K562 (cell line): ENCODE measurements around the gene HLA-DMB. TPM values are rescaled to one million over a fixed set of nuclear protein-coding genes. Genes with fewer than 3 reads are reported as not detected.

Experiments used
- BMI1 ChIP-seq: fragments of 150-350 bp; IDR thresholded peaks from 2 replicates; pipeline ENCODE4 v1.6.1; 2014; ENCODE audit warnings: low read length
- E2F1 ChIP-seq: sonication (generic); formaldehyde crosslinking; IDR thresholded peaks from 2 replicates; pipeline ENCODE4 v1.8.1; 2023; ENCODE audit warnings: mild to moderate bottlenecking, missing genetic modification reagents, moderate library complexity
- EGR1 ChIP-seq: fragments of 450-650 bp; conservative IDR thresholded peaks from 2 replicates; pipeline ENCODE4 v1.6.1; 2017; ENCODE audit warnings: mild to moderate bottlenecking
- JUND ChIP-seq, 2 experiments: IDR thresholded peaks; 2 replicates in 1 of 2; 3 replicates in 1 of 2; pipeline ENCODE4 v1.6.1; 2011; ENCODE audit warnings: borderline replicate concordance in 2 of 2, low read depth in 2 of 2, low read length in 2 of 2, improper control_type of control experiment in 1 of 2, missing biosample characterization in 1 of 2, missing genetic modification characterization in 1 of 2, missing genetic modification reagents in 1 of 2
- PHF20 ChIP-seq: fragments of 450-650 bp; IDR thresholded peaks from 2 replicates; pipeline ENCODE4 v1.6.1; 2018; ENCODE audit not compliant: partially characterized antibody
- POLR2AphosphoS2 ChIP-seq: IDR thresholded peaks from 2 replicates; pipeline ENCODE4 v1.6.1; 2012; ENCODE audit warnings: low read length, improper control_type of control experiment
- SETDB1 ChIP-seq: IDR thresholded peaks from one replicate; pipeline ENCODE4 v1.6.1; 2012; ENCODE audit warnings: low read length, control low read depth, inconsistent platforms
- SMARCA4 ChIP-seq: fragments of 450-650 bp; IDR thresholded peaks from 2 replicates; pipeline ENCODE4 v1.6.1; 2016
- ZBTB7A ChIP-seq: IDR thresholded peaks from 2 replicates; pipeline ENCODE4 v1.6.1; 2011; ENCODE audit warnings: low read depth, mild to moderate bottlenecking, low read length, moderate library complexity, borderline replicate concordance; ENCODE audit not compliant: control insufficient read depth
- ZC3H11A ChIP-seq: IDR thresholded peaks from 2 replicates; pipeline ENCODE4 v1.6.1; 2012; ENCODE audit warnings: low read depth, low read length, improper control_type of control experiment
- ZNF41 ChIP-seq: fragments of 250-450 bp; sonication (Bioruptor Pico); conservative IDR thresholded peaks from 2 replicates; pipeline ENCODE4 v1.4.0; 2020; ENCODE audit warnings: mild to moderate bottlenecking
- ZNF436 ChIP-seq: fragments of 250-450, 450-650 bp; sonication (Bioruptor Pico); formaldehyde crosslinking; IDR thresholded peaks from 2 replicates; pipeline ENCODE4 v1.7.0; 2020; ENCODE audit warnings: mild to moderate bottlenecking
- ZNF551 ChIP-seq: fragments of 250-450 bp; sonication (Bioruptor Pico); IDR thresholded peaks from 2 replicates; pipeline ENCODE4 v1.5.0; 2021; ENCODE audit warnings: mild to moderate bottlenecking, moderate library complexity
- ZNF699 ChIP-seq: fragments of 250-450 bp; sonication (Bioruptor Pico); IDR thresholded peaks from 2 replicates; pipeline ENCODE4 v1.8.0; 2021; ENCODE audit warnings: mild to moderate bottlenecking, moderate library complexity; ENCODE audit not compliant: insufficient replicate concordance
- polyA plus RNA-seq, 8 experiments: library from polyadenylated mRNA; depleted of rRNA in 4 of 8; stranded (reverse) in 5 of 8; unstranded in 3 of 8; fragments of >200 nt; fragmentation: Nextera tagmentation in 2 of 8; fragmentation: Illumina TruSeq in 1 of 8; extraction: Ambion mirVana in 2 of 8; extraction: Trizol in 1 of 8; gene quantifications; 2 replicates each; pipeline versions ENCODE4 v1.2.1 to v1.2.3, GENCODE V29; 2011 to 2014; ENCODE audit warnings: inconsistent platforms in 1 of 8, missing spikeins in 1 of 8
- total RNA-seq, 7 experiments: library from RNA; depleted of rRNA in 6 of 7; stranded (reverse); fragments of >200 nt in 6 of 7; fragmentation: Illumina TruSeq in 2 of 7; extraction: Trizol in 2 of 7; gene quantifications; 2 replicates each; pipeline versions ENCODE4 v1.2.1 to v1.2.3, GENCODE V29; 2011 to 2021; ENCODE audit warnings: low replicate concordance in 1 of 7
- TF ChIP-seq, protein P1 (sequence below), 2 experiments: IDR thresholded peaks; 2 replicates each; pipeline ENCODE4 v1.6.1; 2011; ENCODE audit warnings: borderline replicate concordance in 1 of 2, control low read depth in 1 of 2, low read depth in 1 of 2, low read length in 1 of 2, mild to moderate bottlenecking in 1 of 2, mixed read lengths in 1 of 2, moderate library complexity in 1 of 2; ENCODE audit not compliant: insufficient read depth in 1 of 2, insufficient read length in 1 of 2, poor library complexity in 1 of 2, severe bottlenecking in 1 of 2; ENCODE audit errors: extremely low read depth in 1 of 2
- TF ChIP-seq, protein P2 (sequence below), 2 experiments: fragments of 250-450 bp in 1 of 2; fragments of 450-650 bp in 1 of 2; sonication (Bioruptor Pico) in 1 of 2; IDR thresholded peaks; 2 replicates each; pipeline versions ENCODE4 v1.6.1 to v1.8.0; 2016 to 2021; ENCODE audit warnings: mild to moderate bottlenecking in 2 of 2, moderate library complexity in 2 of 2, missing compliant biosample characterization in 1 of 2, missing genetic modification characterization in 1 of 2
- TF ChIP-seq, protein P3 (sequence below): sonication (generic); formaldehyde crosslinking; IDR thresholded peaks from 2 replicates; pipeline ENCODE4 v1.8.0; 2022; ENCODE audit warnings: missing genetic modification reagents, mild to moderate bottlenecking, borderline replicate concordance
- TF ChIP-seq, protein P4 (sequence below): fragments of 450-650 bp; formaldehyde crosslinking; IDR thresholded peaks from 2 replicates; pipeline ENCODE4 v1.4.0; 2022; ENCODE audit warnings: mild to moderate bottlenecking, moderate library complexity

HLA-DMB gene
- total and polyA plus RNA-seq, 9 of the 15 experiments (the other 6 are each of a cell fraction or from before 2014, with no cell fraction given), result 0.38 TPM; not detected in 8

DNA sequence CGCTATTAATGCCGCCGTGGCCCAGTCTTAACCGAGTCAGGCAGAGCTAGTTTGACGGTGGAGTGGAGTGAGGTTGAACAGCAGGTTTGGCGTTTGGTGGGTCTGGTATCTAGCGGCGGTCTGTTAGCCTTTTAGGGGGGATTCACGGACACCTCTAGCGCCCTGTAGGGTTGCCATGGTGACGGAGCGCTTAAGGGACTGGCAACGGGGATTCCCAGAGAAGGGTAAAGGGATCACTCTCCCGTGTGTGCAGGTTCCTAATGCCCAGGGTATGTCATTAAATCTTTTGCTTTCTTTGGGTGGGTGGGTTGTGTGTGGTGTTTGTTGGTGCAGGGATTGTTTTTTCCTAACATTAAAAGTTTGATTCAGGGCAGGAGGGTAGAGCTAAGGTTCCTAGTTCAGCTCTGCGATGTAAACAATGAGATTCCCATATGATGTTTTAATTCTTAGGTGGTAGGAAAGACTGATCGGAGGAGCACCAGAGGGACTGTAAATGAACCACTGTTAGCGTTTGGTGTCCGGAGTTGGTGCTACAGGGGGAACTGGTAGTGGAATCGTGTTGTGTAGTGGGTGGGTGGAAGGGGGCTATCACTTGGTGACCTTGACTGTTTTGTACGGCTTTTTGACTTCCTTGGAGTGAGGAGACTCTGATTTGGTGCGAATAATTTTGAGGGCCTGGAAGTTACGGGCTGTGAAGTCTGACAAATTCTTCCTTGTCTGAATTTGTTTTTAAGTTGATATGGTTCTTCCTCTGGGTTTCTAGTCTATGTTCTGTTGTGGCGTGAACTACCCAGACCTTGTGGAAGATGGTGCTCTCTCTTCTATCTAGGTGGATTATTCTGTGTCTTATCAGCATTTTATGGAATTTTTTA, 32.6 kb upstream of the HLA-DMB start (continued):
- TF ChIP-seq, protein P1, sequence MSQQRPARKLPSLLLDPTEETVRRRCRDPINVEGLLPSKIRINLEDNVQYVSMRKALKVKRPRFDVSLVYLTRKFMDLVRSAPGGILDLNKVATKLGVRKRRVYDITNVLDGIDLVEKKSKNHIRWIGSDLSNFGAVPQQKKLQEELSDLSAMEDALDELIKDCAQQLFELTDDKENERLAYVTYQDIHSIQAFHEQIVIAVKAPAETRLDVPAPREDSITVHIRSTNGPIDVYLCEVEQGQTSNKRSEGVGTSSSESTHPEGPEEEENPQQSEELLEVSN (IDR thresholded peaks at IDR 0.05; ENCODE audit: borderline replicate concordance in 1 of 2, extremely low read depth in 1 of 2, insufficient read depth in 1 of 2, insufficient read length in 1 of 2, low read depth in 1 of 2, low read length in 1 of 2, poor library complexity in 1 of 2, severe bottlenecking in 1 of 2), result no peak
- no peak for TF ChIP-seq SETDB1
- TF ChIP-seq E2F1, result no peak
- no peak for TF ChIP-seq ZNF699 (CRISPR knock-in tag)
- no peak for TF ChIP-seq SMARCA4
- TF ChIP-seq EGR1, result peak; percentile 23; the same call in 1 of the 2 replicates
- no peak for TF ChIP-seq JUND (IDR thresholded peaks at IDR 0.05; ENCODE audit: borderline replicate concordance, low read depth, low read length)
- no peak for TF ChIP-seq JUND (tag; IDR thresholded peaks at IDR 0.05; ENCODE audit: borderline replicate concordance, low read depth, low read length)
- TF ChIP-seq ZC3H11A, result no peak
- peak; percentile 17 for TF ChIP-seq PHF20
- TF ChIP-seq, protein P2, sequence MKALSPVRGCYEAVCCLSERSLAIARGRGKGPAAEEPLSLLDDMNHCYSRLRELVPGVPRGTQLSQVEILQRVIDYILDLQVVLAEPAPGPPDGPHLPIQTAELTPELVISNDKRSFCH (CRISPR knock-in tag; IDR thresholded peaks at IDR 0.05), result no peak
- TF ChIP-seq, protein P2 (tag; IDR thresholded peaks at IDR 0.05), result no peak
- no peak for TF ChIP-seq ZNF436 (CRISPR knock-in tag)
- TF ChIP-seq POLR2AphosphoS2, result no peak
- TF ChIP-seq, protein P3, sequence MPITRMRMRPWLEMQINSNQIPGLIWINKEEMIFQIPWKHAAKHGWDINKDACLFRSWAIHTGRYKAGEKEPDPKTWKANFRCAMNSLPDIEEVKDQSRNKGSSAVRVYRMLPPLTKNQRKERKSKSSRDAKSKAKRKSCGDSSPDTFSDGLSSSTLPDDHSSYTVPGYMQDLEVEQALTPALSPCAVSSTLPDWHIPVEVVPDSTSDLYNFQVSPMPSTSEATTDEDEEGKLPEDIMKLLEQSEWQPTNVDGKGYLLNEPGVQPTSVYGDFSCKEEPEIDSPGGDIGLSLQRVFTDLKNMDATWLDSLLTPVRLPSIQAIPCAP (CRISPR knock-in tag), result no peak
- no peak; the same call in 1 of the 2 replicates for TF ChIP-seq ZBTB7A
- peak; percentile 38; the same call in 1 of the 2 replicates for TF ChIP-seq BMI1
- no peak for TF ChIP-seq ZNF551 (CRISPR knock-in tag)
- TF ChIP-seq, protein P4, sequence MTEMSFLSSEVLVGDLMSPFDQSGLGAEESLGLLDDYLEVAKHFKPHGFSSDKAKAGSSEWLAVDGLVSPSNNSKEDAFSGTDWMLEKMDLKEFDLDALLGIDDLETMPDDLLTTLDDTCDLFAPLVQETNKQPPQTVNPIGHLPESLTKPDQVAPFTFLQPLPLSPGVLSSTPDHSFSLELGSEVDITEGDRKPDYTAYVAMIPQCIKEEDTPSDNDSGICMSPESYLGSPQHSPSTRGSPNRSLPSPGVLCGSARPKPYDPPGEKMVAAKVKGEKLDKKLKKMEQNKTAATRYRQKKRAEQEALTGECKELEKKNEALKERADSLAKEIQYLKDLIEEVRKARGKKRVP (CRISPR knock-in tag), result no peak
- TF ChIP-seq ZNF41 (CRISPR knock-in tag), result no peak
